HG02973 (cell line): ENCODE measurements around the gene RAB40C.

ENCODE experiments used
- ATAC-seq: cut with Tn5 transposase; IDR thresholded peaks from one replicate; pipeline ENCODE4 v1.9.1; 2021; ENCODE audit warnings: moderate library complexity; ENCODE audit not compliant: unreplicated experiment

Gene RAB40C

GRCh38 chr16:666572-666971 lies 76.7 kb downstream of the RAB40C start:
- no peak for ATAC-seq

- no peak for ATAC-seq
Observed at GRCh38 chr16:667113-667779, 77.4 kb downstream of the RAB40C start.

DNA sequence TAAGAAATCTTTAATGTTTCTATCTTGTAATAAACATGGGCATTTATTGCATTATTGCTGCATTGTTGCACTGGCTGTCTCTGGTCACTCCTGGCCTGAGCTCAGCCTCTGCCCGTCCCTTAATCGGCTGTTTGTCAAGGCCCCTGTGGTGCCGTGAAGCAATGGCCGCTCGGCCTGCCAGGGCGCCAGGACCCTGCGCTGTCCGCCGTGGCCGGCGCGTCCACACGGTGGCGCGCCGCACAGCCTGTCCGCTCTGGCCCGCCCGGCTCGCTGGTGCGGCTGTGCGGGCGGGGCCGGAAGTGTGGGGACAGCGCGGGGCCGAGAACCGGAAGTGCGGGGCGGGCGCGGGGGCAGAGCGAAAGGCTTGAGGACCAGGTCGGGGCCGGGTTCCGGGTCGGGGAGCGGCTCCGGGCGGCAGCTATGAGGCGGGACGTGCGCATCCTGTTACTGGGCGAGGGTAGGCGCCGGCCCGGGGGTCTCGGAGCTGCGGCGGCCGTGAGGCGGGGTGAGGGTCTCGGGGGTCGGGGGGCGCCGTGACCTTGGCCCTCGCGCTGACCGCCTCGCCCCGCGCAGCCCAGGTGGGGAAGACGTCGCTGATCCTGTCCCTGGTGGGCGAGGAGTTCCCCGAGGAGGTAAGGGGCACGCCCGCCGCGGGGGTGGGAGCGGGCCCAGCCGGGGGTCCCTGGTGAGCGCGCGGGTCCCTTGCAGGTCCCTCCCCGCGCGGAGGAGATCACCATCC lies 78.1 kb downstream of the RAB40C start, which contains the start of gene RHOT2:
TSS of gene RHOT2 (plus strand) at position 353 of the 739 bp plus-strand sequence. CDS start at position 421, 68 bp downstream.
- ATAC-seq: peak; percentile 73

- ATAC-seq: no peak
Observed at GRCh38 chr16:668519-669171, 78.8 kb downstream of the RAB40C start.

- ATAC-seq: no peak
Observed at GRCh38 chr16:669666-670065, 79.8 kb downstream of the RAB40C start.

- ATAC-seq: no peak
Observed at GRCh38 chr16:670485-671352, 80.9 kb downstream of the RAB40C start.

- ATAC-seq: no peak
Observed at GRCh38 chr16:671353-672131, 81.7 kb downstream of the RAB40C start.

GRCh38 chr16:672371-672770 lies 82.5 kb downstream of the RAB40C start:
- ATAC-seq: no peak

DNA sequence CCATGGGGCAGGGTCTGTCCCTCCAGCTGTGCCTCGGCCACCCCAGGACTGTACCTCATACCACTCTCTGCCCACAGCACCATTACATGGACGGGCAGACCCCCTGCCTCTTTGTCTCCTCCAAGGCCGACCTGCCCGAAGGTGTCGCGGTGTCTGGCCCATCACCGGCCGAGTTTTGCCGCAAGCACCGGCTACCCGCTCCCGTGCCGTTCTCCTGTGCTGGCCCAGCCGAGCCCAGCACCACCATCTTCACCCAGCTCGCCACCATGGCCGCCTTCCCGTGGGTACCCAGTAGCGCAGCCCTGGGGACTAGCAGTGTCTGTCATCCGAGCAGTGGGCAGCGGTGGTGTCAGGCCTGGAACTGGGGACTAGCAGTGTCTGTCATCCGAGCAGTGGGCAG lies 83.0 kb downstream of the RAB40C start:
- no peak for ATAC-seq

DNA sequence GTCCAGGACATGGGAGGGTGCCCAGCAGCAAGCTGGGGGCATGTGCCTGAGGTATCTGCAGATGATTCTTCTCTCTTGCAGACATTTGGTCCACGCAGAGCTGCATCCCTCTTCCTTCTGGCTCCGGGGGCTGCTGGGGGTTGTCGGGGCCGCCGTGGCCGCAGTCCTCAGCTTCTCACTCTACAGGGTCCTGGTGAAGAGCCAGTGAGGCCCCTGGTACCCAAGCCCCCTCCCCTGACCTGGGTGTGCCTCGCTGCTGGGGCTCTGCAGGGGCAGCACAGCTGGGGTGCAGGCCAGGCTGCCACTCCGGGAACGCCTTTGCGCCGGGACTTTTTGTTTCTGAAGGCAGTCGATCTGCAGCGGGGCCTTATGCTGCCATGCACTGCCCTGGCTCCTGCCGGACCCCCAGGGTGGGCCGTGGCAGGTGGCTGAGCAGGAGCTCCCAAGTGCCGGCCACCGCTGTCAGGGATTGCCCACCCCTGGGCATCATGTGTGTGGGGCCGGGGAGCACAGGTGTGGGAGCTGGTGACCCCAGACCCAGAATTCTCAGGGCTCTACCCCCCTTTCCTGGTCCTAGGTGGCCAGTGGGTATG lies 83.6 kb downstream of the RAB40C start:
- ATAC-seq: no peak

DNA sequence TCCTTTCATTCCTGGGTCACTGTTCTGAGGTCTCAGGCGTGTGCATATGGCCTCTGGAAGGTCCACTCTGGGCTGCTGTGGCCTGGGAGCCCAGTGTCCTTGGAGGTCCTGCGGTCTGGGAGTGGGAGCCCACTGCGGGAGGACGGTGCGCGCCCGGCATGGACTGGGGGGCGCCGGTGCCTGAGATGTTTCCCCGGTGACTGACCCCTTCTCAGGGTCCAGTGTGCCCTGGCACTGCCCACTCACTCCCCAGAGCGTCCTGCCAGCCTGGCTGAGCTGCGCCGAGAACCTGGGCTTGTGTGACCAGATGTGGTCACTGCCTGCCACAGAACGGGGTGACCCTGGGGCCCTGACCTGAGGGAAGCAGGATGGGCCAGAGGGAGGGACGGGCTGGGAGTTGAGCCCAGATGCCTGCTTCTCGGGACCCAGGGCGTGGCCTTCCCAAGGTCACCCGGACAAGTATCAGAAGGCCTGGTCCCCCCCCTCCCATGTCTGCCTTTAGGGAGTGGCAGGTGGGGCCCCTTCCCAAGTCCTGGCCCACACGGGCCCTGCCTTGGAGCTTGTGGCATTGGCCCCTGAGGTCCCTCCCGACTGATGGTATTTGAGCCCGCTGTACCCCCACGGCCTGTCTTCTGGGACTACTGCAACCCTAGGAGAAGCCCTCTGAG lies 84.5 kb downstream of the RAB40C start:
- no peak for ATAC-seq

- no peak for ATAC-seq
Observed at GRCh38 chr16:674968-675883, 85.4 kb downstream of the RAB40C start, which contains the start of gene RHBDL1. TSS of gene RHBDL1 (plus strand) at chr16:675671. CDS start at chr16:675791, 120 bp downstream.

- no peak for ATAC-seq
Observed at GRCh38 chr16:675884-676564, 86.2 kb downstream of the RAB40C start.

DNA sequence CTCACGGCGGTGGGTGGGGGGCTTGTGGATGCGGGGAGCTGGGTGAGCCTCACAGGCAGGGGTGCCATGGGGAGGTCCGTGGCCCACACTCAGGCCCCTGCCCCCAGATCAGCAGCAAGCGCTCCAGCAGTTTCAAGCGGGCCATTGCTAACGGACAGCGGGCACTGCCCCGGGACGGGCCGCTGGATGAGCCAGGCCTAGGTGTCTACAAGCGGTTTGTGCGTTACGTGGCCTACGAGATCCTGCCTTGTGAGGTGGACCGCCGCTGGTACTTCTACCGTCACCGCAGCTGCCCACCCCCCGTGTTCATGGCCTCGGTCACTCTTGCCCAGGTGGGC lies 86.7 kb downstream of the RAB40C start:
- ATAC-seq: no peak

DNA sequence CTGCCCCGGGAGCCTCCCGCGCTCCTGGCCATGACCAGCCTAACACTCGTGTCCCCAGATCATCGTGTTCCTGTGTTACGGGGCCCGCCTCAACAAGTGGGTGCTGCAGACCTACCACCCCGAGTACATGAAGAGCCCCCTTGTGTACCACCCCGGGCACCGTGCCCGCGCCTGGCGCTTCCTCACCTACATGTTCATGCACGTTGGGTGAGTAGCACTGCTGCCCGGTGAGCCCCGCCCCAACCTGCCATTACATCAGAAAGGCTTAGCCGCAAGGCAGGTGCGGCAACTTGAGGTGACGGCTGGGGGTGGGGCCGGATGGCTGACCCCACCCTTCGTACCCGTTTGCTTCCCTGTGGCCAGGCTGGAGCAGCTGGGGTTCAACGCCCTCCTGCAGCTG lies 87.0 kb downstream of the RAB40C start:
- ATAC-seq: no peak

DNA sequence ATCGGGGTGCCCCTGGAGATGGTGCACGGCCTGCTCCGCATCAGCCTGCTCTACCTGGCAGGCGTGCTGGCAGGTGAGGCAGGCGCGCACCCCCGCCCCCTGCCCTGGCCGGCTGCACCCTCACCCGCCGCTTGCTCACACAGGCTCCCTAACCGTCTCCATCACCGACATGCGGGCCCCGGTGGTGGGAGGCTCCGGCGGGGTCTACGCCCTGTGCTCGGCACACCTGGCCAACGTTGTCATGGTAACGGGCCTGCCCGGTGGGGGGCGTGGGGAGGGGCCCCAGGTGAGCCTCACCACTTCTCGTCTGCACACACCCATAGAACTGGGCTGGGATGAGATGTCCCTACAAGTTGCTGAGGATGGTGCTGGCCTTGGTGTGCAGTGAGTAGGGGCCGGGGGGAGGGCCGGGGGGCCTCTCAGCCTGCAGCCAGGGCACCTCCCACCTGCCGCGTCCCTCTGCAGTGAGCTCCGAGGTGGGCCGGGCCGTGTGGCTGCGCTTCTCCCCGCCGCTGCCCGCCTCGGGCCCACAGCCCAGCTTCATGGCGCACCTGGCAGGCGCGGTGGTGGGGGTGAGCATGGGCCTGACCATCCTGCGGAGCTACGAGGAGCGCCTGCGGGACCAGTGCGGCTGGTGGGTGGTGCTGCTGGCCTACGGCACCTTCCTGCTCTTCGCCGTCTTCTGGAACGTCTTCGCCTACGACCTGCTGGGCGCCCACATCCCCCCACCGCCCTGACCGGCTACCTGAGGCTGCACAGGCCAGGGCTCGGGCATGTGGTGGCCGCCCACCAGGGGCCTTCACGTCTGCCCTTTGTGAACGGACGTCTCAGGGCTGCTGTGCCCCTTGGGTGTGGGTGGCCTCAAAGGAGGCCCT lies 87.7 kb downstream of the RAB40C start:
- ATAC-seq: no peak
